ENCODE measurements around the gene AFP.
"Not testable (repeated sequence)": the region's sequence is repeated elsewhere in the genome, so short reads cannot be mapped to it uniquely, and the experiment has no call there.

Gene AFP

DNA sequence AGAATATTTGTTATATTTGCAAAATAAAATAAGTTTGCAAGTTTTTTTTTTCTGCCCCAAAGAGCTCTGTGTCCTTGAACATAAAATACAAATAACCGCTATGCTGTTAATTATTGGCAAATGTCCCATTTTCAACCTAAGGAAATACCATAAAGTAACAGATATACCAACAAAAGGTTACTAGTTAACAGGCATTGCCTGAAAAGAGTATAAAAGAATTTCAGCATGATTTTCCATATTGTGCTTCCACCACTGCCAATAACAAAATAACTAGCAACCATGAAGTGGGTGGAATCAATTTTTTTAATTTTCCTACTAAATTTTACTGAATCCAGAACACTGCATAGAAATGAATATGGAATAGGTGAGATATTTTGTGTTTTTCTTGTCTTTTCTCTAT is at the start of gene AFP:
Gene AFP, plus strand, starts transcription at position 238 of the 400 bp plus-strand sequence. Its CDS starts 42 bp downstream, at position 280.
- FAIRE-seq: no peak

DNA sequence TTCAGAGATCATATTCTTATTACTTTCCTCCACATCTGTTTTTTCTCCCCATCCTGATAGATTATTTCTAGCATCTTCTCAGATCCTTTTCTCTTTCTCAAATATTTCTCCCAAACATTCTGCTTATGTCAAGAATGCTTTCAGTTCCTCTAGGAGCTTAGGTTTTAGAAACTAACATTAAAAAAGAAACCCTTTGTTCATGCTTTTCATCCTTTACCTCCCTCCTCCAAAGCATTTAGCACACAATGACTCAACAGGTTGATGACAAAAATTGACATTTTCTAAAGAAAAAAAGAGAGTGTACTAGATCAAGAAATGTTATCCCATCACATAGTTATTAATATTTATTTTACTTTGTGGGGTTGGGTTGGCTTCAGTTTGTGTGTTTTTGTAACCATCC is 48.5 kb upstream of the AFP start:
- no peak for FAIRE-seq

DNA sequence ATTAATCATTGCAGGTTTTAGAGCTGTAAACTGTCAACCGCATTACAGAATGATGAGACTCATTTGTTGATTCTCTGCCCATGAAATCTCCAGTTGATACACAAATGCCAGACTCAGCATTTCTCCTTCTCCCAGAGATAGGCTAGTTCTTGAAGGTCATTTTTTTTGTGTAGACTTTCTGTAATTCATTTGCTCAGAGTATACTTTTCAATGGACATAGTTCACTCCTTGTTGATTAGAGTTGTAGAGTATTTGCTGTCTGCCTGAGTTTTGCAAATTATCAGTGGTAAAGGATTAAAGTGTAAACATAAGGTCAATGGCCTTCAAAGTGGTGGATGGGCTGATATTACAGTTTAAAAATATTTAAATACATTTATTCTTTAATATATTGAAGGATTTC is 47.1 kb upstream of the AFP start:
- FAIRE-seq: no peak

DNA sequence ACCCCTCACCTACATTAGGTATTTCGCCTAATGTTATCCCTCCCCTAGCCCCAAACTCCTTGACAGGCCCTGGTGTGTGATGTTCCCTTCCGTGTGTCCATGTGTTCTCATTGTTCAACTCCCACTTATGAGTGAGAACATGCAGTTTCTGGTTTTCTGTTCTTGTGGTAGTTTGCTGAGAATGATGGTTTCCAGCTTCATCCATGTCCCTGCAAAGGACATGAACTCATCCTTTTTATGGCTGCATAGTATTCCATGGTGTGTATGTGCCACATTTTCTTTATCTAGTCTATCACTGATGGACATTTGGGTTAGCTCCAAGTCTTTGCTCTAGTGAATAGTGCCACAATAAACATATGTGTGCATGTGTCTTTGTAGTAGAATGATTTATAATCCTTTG is 46.4 kb upstream of the AFP start:
- not testable (repeated sequence) for FAIRE-seq

DNA sequence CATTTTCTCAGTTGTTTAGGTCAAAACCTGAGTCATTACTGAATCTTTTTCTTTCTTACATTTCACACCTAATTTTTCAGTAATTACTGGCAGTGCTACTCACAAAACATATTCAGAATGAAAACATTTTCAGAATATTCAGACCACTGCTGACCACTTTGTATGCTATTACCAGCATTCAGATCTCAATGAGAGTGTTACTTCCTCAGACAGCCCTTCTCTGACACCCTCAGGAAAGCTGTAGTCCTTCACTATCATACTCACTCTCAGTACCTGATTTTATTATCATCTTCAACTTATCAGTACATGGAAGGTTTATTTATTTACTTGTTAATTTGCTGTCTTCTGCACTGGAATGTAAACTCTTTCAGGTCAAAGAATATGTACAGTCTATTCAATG is 44.2 kb upstream of the AFP start:
- no peak for FAIRE-seq

DNA sequence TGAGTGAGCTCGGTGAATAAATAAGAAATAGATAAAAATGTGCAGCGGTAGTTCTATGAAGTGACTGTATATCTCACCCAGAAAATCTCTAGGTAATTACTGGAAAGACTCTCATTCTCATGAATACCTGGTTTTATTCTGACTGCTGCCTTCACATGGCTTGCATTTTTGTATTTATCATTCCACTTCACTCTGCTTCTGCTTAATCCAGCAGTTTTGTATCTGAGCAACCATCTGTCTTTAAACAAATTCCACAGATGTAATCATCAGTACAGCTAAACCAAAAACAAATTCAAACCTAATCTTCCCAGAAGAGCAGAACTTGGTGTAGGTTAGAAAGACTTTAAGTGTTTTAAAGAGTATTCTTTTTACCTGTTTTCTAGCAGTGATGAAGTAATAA is 43.1 kb upstream of the AFP start:
- no peak for FAIRE-seq

DNA sequence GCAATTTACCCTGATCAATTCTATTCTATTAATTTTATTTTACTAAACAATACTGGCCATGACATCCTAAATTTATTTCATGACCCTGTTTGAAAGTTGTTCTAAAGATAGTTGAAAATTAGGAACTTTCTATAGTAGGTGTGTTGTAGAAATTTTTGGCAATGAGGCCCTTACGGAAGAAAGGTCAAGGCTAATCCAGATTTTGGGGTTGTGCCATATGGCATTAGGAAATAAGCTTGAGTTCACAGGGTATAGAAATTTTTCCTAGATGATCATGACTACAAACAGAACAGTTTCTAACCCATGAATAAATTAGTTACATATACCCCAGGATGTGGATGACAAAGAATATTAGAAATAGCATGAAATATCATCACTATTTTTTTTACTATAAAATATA is 39.7 kb upstream of the AFP start:
- FAIRE-seq: no peak

DNA sequence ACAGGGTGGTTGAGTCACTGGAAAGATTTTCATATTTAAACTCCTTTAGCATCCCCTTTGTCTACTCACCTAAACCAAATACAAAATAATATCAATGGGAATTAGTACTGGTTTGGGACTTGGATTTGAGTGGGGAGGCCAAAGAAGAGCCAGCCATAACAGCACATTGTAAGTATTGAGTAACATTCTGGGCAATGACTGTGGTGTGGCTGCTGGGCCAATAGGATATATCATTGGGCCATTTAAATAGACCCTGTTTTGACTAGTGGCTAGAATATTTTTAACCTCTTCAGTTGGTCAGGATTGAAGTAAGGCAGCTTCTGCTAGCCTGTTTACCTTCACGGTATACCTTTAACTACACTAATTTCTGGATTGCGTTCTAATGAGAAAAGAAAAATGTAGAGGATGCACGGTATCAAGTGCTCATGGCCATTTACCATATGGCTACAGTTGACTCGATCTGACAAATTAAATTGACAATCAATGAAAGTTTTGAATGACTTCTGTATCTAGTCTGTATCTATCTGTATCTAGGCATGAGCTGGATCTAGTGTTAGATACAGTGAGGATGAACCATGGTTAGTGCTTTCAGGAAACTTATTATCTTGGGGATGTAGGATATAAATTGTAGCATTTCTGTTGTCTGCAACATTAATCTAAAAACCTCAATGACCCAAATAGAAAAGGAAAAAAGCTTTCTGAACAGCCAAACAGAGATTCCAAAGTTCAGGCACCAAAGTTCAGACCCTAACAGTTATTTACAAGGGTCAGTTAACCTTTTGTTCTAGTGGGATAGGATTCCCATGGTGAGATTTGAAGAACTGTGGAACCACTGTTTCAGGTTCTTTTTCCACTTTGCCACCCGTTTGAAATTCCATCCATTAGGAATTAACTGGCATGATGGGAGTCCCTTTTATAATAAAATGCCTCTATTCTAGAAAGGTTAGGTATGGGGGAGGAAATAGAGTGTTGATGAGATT is 38.7 kb upstream of the AFP start:
- FAIRE-seq: no peak

DNA sequence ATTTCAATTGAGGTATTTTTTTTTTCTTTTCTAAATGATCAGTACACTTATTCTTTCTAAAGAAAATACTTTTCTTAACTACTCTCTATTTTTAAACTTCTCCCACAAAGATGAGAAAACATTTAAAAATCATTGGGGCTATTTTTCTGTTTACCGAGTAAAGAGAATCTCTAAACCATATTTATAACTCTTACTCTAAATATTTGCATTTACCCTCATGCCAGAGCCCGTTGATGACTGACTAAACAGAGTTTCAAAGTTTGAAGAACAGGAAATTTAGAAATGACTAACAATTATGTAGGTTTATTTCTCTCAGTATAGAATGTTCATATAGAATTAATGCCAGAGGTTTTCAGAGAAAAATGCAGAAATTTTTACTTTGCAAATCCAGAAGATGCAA is 34.6 kb upstream of the AFP start:
- no peak for FAIRE-seq

DNA sequence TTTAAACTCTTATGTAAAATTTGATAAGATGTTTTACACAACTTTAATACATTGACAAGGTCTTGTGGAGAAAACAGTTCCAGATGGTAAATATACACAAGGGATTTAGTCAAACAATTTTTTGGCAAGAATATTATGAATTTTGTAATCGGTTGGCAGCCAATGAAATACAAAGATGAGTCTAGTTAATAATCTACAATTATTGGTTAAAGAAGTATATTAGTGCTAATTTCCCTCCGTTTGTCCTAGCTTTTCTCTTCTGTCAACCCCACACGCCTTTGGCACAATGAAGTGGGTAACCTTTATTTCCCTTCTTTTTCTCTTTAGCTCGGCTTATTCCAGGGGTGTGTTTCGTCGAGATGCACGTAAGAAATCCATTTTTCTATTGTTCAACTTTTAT is 32.0 kb upstream of the AFP start, which contains the start of gene ALB:
Gene ALB, plus strand, starts transcription at position 246 of the 400 bp plus-strand sequence. Its CDS starts 41 bp downstream, at position 287.
- no peak for FAIRE-seq

DNA sequence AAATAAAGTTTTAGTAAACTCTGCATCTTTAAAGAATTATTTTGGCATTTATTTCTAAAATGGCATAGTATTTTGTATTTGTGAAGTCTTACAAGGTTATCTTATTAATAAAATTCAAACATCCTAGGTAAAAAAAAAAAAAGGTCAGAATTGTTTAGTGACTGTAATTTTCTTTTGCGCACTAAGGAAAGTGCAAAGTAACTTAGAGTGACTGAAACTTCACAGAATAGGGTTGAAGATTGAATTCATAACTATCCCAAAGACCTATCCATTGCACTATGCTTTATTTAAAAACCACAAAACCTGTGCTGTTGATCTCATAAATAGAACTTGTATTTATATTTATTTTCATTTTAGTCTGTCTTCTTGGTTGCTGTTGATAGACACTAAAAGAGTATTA is 31.6 kb upstream of the AFP start:
- no peak for FAIRE-seq

DNA sequence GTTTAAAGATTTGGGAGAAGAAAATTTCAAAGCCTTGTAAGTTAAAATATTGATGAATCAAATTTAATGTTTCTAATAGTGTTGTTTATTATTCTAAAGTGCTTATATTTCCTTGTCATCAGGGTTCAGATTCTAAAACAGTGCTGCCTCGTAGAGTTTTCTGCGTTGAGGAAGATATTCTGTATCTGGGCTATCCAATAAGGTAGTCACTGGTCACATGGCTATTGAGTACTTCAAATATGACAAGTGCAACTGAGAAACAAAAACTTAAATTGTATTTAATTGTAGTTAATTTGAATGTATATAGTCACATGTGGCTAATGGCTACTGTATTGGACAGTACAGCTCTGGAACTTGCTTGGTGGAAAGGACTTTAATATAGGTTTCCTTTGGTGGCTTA is 30.9 kb upstream of the AFP start:
- FAIRE-seq: no peak

DNA sequence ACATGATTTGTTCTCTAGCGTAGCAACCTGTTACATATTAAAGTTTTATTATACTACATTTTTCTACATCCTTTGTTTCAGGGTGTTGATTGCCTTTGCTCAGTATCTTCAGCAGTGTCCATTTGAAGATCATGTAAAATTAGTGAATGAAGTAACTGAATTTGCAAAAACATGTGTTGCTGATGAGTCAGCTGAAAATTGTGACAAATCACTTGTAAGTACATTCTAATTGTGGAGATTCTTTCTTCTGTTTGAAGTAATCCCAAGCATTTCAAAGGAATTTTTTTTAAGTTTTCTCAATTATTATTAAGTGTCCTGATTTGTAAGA is 29.5 kb upstream of the AFP start:
- FAIRE-seq: no peak

DNA sequence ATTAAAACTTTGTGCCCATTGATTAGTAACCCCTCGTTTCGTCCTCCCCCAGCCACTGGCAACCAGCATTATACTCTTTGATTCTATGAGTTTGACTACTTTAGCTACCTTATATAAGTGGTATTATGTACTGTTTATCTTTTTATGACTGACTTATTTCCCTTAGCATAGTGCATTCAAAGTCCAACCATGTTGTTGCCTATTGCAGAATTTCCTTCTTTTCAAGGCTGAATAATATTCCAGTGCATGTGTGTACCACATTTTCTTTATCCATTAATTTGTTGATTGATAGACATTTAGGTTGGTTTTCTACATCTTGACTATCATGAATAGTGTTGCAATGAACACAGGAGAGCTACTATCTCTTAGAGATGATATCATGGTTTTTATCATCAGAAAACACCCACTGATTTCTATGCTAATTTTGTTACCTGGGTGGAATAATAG is 28.8 kb upstream of the AFP start:
- FAIRE-seq: no peak

DNA sequence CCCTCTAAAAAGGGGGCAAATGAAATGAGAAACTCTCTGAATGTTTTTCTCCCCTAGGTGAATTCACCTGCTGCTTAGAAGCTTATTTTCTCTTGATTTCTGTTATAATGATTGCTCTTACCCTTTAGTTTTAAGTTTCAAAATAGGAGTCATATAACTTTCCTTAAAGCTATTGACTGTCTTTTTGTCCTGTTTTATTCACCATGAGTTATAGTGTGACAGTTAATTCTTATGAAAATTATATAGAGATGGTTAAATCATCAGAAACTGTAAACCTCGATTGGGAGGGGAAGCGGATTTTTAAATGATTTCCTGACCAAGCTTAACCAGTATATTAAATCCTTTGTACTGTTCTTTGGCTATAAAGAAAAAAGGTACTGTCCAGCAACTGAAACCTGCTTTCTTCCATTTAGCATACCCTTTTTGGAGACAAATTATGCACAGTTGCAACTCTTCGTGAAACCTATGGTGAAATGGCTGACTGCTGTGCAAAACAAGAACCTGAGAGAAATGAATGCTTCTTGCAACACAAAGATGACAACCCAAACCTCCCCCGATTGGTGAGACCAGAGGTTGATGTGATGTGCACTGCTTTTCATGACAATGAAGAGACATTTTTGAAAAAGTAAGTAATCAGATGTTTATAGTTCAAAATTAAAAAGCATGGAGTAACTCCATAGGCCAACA is 27.7 kb upstream of the AFP start:
- no peak for FAIRE-seq

DNA sequence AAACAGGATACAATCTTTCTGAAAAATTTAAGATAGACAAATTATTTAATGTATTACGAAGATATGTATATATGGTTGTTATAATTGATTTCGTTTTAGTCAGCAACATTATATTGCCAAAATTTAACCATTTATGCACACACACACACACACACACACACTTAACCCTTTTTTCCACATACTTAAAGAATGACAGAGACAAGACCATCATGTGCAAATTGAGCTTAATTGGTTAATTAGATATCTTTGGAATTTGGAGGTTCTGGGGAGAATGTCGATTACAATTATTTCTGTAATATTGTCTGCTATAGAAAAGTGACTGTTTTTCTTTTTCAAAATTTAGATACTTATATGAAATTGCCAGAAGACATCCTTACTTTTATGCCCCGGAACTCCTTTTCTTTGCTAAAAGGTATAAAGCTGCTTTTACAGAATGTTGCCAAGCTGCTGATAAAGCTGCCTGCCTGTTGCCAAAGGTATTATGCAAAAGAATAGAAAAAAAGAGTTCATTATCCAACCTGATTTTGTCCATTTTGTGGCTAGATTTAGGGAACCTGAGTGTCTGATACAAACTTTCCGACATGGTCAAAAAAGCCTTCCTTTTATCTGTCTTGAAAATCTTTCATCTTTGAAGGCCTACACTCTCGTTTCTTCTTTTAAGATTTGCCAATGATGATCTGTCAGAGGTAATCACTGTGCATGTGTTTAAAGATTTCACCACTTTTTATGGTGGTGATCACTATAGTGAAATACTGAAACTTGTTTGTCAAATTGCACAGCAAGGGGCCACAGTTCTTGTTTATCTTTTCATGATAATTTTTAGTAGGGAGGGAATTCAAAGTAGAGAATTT is 26.8 kb upstream of the AFP start:
- FAIRE-seq: no peak

DNA sequence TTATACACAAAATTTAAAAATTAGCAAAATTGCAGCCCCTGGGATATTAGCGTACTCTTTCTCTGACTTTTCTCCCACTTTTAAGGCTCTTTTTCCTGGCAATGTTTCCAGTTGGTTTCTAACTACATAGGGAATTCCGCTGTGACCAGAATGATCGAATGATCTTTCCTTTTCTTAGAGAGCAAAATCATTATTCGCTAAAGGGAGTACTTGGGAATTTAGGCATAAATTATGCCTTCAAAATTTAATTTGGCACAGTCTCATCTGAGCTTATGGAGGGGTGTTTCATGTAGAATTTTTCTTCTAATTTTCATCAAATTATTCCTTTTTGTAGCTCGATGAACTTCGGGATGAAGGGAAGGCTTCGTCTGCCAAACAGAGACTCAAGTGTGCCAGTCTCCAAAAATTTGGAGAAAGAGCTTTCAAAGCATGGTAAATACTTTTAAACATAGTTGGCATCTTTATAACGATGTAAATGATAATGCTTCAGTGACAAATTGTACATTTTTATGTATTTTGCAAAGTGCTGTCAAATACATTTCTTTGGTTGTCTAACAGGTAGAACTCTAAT is 26.0 kb upstream of the AFP start:
- no peak for FAIRE-seq

DNA sequence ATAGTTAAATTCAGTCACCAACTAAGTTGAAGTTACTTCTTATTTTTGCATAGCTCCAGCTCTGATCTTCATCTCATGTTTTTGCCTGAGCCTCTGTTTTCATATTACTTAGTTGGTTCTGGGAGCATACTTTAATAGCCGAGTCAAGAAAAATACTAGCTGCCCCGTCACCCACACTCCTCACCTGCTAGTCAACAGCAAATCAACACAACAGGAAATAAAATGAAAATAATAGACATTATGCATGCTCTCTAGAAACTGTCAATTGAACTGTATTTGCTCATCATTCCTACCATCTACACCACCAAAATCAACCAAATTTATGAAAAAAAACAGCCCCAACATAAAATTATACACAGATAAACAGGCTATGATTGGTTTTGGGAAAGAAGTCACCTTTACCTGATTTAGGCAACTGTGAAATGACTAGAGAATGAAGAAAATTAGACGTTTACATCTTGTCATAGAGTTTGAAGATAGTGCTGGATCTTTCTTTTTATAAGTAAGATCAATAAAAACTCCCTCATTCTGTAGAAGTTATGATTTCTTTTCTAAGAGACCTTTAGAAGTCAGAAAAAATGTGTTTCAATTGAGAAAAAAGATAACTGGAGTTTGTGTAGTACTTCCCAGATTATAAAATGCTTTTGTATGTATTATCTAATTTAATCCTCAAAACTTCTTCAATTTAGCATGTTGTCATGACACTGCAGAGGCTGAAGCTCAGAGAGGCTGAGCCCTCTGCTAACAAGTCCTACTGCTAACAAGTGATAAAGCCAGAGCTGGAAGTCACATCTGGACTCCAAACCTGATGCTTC is 24.9 kb upstream of the AFP start:
- FAIRE-seq: no peak

DNA sequence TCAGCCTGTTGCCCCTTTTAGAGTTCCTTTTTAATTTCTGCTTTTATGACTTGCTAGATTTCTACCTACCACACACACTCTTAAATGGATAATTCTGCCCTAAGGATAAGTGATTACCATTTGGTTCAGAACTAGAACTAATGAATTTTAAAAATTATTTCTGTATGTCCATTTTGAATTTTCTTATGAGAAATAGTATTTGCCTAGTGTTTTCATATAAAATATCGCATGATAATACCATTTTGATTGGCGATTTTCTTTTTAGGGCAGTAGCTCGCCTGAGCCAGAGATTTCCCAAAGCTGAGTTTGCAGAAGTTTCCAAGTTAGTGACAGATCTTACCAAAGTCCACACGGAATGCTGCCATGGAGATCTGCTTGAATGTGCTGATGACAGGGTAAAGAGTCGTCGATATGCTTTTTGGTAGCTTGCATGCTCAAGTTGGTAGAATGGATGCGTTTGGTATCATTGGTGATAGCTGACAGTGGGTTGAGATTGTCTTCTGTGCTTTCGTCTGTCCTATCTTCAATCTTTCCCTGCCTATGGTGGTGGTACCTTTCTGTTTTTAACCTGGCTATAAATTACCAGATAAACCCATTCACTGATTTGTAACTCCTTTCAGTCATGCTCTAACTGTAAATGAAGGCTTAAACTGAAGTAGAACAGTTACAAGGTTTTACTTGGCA is 24.1 kb upstream of the AFP start:
- no peak for FAIRE-seq

DNA sequence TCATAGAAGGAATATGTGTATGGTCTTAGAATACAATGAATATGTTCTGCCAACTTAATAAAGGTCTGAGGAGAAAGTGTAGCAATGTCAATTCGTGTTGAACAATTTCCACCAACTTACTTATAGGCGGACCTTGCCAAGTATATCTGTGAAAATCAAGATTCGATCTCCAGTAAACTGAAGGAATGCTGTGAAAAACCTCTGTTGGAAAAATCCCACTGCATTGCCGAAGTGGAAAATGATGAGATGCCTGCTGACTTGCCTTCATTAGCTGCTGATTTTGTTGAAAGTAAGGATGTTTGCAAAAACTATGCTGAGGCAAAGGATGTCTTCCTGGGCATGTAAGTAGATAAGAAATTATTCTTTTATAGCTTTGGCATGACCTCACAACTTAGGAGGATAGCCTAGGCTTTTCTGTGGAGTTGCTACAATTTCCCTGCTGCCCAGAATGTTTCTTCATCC is 22.7 kb upstream of the AFP start:
- no peak for FAIRE-seq

DNA sequence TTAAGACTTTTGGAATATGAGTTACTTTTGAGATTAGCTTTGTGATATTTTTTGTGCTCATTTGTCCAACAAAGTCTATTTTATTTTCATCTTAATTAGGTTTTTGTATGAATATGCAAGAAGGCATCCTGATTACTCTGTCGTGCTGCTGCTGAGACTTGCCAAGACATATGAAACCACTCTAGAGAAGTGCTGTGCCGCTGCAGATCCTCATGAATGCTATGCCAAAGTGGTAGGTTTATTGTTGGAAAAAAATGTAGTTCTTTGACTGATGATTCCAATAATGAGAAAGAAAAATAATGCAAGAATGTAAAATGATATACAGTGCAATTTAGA is 21.1 kb upstream of the AFP start:
- FAIRE-seq: no peak
